ENCODE data around the gene C13orf46. TPM values are rescaled to one million over a fixed set of nuclear protein-coding genes. Genes with fewer than 3 reads are reported as not detected.

C13orf46 gene
- total RNA-seq, 1 experiment from 2014 or later, result not detected

DNA sequence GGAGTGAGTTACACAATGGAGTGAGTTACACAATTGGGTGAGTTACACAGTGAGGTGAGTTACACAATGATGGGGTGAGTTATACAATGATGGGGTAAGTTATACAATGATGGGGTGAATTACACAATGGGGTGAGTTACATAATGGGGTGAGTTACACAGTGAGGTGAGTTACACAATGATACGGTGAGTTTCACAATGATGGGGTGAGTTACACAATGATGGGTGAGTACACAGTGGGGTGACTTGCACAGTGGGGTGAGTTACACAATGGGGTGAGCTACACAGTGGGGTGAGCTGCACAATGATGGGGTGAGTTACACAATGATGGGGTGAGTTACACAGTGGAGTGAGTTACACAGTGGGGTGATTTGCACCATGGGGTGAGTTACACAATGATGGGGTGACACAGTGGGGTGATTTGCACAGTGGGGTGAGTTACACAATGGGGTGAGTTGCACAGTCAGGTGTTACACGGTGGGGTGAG is 57.5 kb downstream of the C13orf46 start:
- no peaks in the 10 kb centered on the region; the same call in 1 of the 2 replicates for H3K27me3 ChIP-seq (replicated peaks; ENCODE audit: control insufficient read depth, insufficient read depth, low read length)
- no peak for DNase-seq
- CTCF ChIA-PET, result no interaction called here
- Mint-ChIP-seq H3K27me3 (ENCODE audit: insufficient read depth, unreplicated experiment) (peaks cover 21% of the 10 kb centered on the region), H3K4me1 (ENCODE audit: low read depth, unreplicated experiment) (no peaks in the 10 kb centered on the region), H3K9me3 (ENCODE audit: unreplicated experiment) (peaks cover 9% of the 10 kb centered on the region), H3K36me3 (ENCODE audit: insufficient read depth, unreplicated experiment) (peaks cover 6% of the 10 kb centered on the region), H3K4me3 (ENCODE audit: unreplicated experiment) (no peak overlapping the region), H3K27ac (ENCODE audit: unreplicated experiment) (no peak overlapping the region)
- no TSS peak for BruUV-seq (replicated peaks)
- intact Hi-C loops (cut with micrococcal nuclease; ENCODE audit: unreplicated experiment), result no loop called here
- no peaks in the 10 kb centered on the region for H3K36me3 ChIP-seq (ENCODE audit: control insufficient read depth, insufficient read depth, low read length)
- POLR2A ChIA-PET, result no interaction called here
- H3K9me3 ChIP-seq, result peaks cover 11% of the 10 kb centered on the region; the same call in 1 of the 2 replicates
- no peak for TF ChIP-seq CTCF (IDR thresholded peaks at IDR 0.05; ENCODE audit: insufficient read depth in 1 of 2, low read depth in 1 of 2, low read length in 1 of 2, severe bottlenecking in 1 of 2, unreplicated experiment in 1 of 2)
- no peak overlapping the region for H3K4me3 ChIP-seq (ENCODE audit: low read depth, low read length)
- no peaks in the 10 kb centered on the region for H3K4me1 ChIP-seq

DNA sequence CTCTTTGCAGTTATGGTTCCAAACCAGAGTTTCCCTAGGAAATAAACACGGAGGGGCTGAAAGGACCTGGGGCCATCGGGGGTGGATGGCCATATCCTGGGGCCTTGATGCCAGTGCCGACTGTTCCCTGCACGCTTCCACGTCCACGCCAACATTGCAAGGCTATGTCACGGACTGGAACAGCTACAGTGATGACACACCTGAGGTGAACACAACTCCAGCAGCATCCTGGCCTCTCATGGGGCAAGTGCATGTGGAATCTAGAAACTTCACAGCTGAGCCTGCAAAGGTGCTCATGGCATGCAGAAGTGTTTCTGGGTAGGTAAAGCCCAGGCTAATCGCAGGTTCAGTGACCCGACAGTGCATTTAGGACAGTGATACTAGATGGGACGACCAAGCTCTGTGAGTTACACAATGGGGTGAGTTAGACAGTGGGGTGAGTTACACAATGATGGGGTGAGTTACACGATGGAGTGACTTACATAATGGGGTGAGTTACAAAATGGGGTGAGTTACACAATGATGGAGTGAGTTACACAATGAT is 58.0 kb downstream of the C13orf46 start:
- Histone ChIP-seq H3K9me3 (peaks cover 6% of the 10 kb centered on the region; the same call in 1 of the 2 replicates), H3K36me3 (ENCODE audit: control insufficient read depth, insufficient read depth, low read length) (no peaks in the 10 kb centered on the region), H3K4me3 (ENCODE audit: low read depth, low read length) (no peak overlapping the region), H3K4me1 (no peaks in the 10 kb centered on the region), H3K27me3 (replicated peaks; ENCODE audit: control insufficient read depth, insufficient read depth, low read length) (no peaks in the 10 kb centered on the region; the same call in 1 of the 2 replicates)
- Mint-ChIP-seq H3K36me3 (ENCODE audit: insufficient read depth, unreplicated experiment) (peaks cover 6% of the 10 kb centered on the region), H3K27me3 (ENCODE audit: insufficient read depth, unreplicated experiment) (peaks cover 23% of the 10 kb centered on the region), H3K27ac (ENCODE audit: unreplicated experiment) (no peak overlapping the region), H3K4me3 (ENCODE audit: unreplicated experiment) (no peak overlapping the region), H3K4me1 (ENCODE audit: low read depth, unreplicated experiment) (no peaks in the 10 kb centered on the region), H3K9me3 (ENCODE audit: unreplicated experiment) (peaks cover 4% of the 10 kb centered on the region)
- BruUV-seq (replicated peaks), result no TSS peak
- intact Hi-C loops (cut with micrococcal nuclease; ENCODE audit: unreplicated experiment), result no loop called here
- DNase-seq, result no peak
- TF ChIP-seq CTCF (IDR thresholded peaks at IDR 0.05; ENCODE audit: insufficient read depth in 1 of 2, low read depth in 1 of 2, low read length in 1 of 2, severe bottlenecking in 1 of 2, unreplicated experiment in 1 of 2), result no peak
- CTCF ChIA-PET, result no interaction called here
- POLR2A ChIA-PET, result no interaction called here

DNA sequence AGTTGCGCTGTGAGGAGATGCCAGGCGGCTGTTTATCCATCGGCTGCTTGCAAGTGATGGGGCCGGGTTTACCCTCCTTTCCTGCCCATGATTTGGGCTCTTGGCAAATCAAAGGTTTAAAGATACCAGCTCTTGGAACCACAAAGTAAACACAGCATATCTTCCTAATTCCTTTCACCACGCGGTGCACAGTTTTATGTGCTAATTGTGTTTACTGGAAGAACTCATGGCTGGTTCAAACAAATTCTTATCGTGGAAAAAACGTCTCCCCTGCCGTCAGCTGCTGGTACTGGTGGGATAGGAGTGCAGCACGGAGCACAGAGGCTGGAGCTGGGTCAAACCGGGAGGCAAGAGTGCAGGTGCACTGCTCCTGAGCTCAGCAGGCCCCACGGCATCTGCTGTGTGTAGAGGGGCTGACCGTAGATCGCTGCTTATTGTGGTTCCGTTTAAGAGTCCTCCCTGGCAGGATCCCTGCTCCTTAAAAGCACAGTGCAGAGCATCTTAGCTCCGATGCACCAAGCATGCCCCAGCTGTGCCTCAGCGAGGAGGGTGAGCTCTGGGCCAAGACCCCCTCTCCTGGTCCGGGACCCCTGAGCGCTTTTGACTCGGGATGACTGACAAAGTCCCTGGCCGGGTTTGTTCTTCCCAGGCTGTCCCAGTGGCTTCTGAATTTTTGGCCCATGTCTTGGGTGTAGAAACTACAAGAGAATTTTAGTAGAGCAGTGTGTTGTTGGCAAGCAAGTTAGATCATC is 58.7 kb downstream of the C13orf46 start:
- Mint-ChIP-seq H3K9me3 (ENCODE audit: unreplicated experiment) (no peaks in the 10 kb centered on the region), H3K4me3 (ENCODE audit: unreplicated experiment) (no peak overlapping the region), H3K27me3 (ENCODE audit: insufficient read depth, unreplicated experiment) (peaks cover 27% of the 10 kb centered on the region), H3K27ac (ENCODE audit: unreplicated experiment) (no peak overlapping the region), H3K36me3 (ENCODE audit: insufficient read depth, unreplicated experiment) (peaks cover 6% of the 10 kb centered on the region), H3K4me1 (ENCODE audit: low read depth, unreplicated experiment) (no peaks in the 10 kb centered on the region)
- Histone ChIP-seq H3K27me3 (replicated peaks; ENCODE audit: control insufficient read depth, insufficient read depth, low read length) (no peaks in the 10 kb centered on the region), H3K36me3 (ENCODE audit: control insufficient read depth, insufficient read depth, low read length) (no peaks in the 10 kb centered on the region), H3K9me3 (0 out of 2 replicates have a peak, but pooled peaks cover 3% of the 10 kb centered on the region), H3K4me3 (ENCODE audit: low read depth, low read length) (no peak overlapping the region), H3K4me1 (no peaks in the 10 kb centered on the region)
- TF ChIP-seq CTCF (IDR thresholded peaks at IDR 0.05; ENCODE audit: insufficient read depth in 1 of 2, low read depth in 1 of 2, low read length in 1 of 2, severe bottlenecking in 1 of 2, unreplicated experiment in 1 of 2), result no peak
- BruUV-seq (replicated peaks), result no TSS peak
- CTCF ChIA-PET, result no interaction called here
- no peak for DNase-seq
- POLR2A ChIA-PET, result no interaction called here
- intact Hi-C loops (cut with micrococcal nuclease; ENCODE audit: unreplicated experiment), result no loop called here
